HEK293 (cell line): ENCODE data around the gene MTERF4.
A peak's percentile ranks its signal among the peaks of the same experiment; 100 is the strongest.

ENCODE experiments used
- BCL11B ChIP-seq: fragments of 450-650 bp; formaldehyde crosslinking; IDR thresholded peaks from 2 replicates; pipeline ENCODE4 v1.5.1; 2016; ENCODE audit warnings: low read depth, missing biosample characterization, missing genetic modification characterization
- EGR2 ChIP-seq: fragments of 450-650 bp; formaldehyde crosslinking; IDR thresholded peaks from 2 replicates; pipeline ENCODE4 v1.5.1; 2016; ENCODE audit warnings: low read depth, missing biosample characterization, missing genetic modification characterization
- GLI4 ChIP-seq: fragments of 450-650 bp; formaldehyde crosslinking; IDR thresholded peaks from 2 replicates; pipeline ENCODE4 v1.5.1; 2016; ENCODE audit warnings: missing biosample characterization, missing genetic modification characterization
- INSM2 ChIP-seq: fragments of 450-650 bp; formaldehyde crosslinking; IDR thresholded peaks from 2 replicates; pipeline ENCODE4 v1.5.1; 2016; ENCODE audit warnings: missing biosample characterization, missing genetic modification characterization
- KLF1 ChIP-seq: fragments of 450-650 bp; formaldehyde crosslinking; IDR thresholded peaks from 2 replicates; pipeline ENCODE4 v1.5.1; 2016; ENCODE audit warnings: missing biosample characterization, missing genetic modification characterization
- KLF7 ChIP-seq: fragments of 450-650 bp; formaldehyde crosslinking; IDR thresholded peaks from 2 replicates; pipeline ENCODE4 v1.5.1; 2016; ENCODE audit warnings: missing biosample characterization, missing genetic modification characterization, borderline replicate concordance
- SP2 ChIP-seq: fragments of 450-650 bp; formaldehyde crosslinking; IDR thresholded peaks from 2 replicates; pipeline ENCODE4 v1.5.1; 2016; ENCODE audit warnings: missing biosample characterization, missing genetic modification characterization
- WT1 ChIP-seq: fragments of 450-650 bp; formaldehyde crosslinking; IDR thresholded peaks from 2 replicates; pipeline ENCODE4 v1.5.1; 2016; ENCODE audit warnings: missing biosample characterization, missing genetic modification characterization
- ZBTB17 ChIP-seq: fragments of 450-650 bp; formaldehyde crosslinking; IDR thresholded peaks from 2 replicates; pipeline ENCODE4 v1.5.1; 2016; ENCODE audit warnings: missing biosample characterization, missing genetic modification characterization
- ZBTB20 ChIP-seq: fragments of 450-650 bp; formaldehyde crosslinking; IDR thresholded peaks from 2 replicates; pipeline ENCODE4 v1.5.1; 2016; ENCODE audit warnings: missing biosample characterization, missing genetic modification characterization
- ZBTB21 ChIP-seq: fragments of 450-650 bp; formaldehyde crosslinking; IDR thresholded peaks from 2 replicates; pipeline ENCODE4 v1.5.1; 2017; ENCODE audit warnings: missing biosample characterization, missing genetic modification characterization
- ZBTB6 ChIP-seq: fragments of 450-650 bp; formaldehyde crosslinking; IDR thresholded peaks from 2 replicates; pipeline ENCODE4 v1.5.1; 2017; ENCODE audit warnings: missing biosample characterization, missing genetic modification characterization
- ZBTB7A ChIP-seq: fragments of 450-650 bp; formaldehyde crosslinking; IDR thresholded peaks from 2 replicates; pipeline ENCODE4 v1.5.1; 2016; ENCODE audit warnings: low read depth, missing biosample characterization, missing genetic modification characterization
- ZFHX2 ChIP-seq: fragments of 450-650 bp; formaldehyde crosslinking; conservative IDR thresholded peaks from 2 replicates; pipeline ENCODE4 v1.5.1; 2016; ENCODE audit warnings: missing biosample characterization, missing genetic modification characterization
- ZNF175 ChIP-seq: fragments of 450-650 bp; formaldehyde crosslinking; IDR thresholded peaks from 2 replicates; pipeline ENCODE4 v1.5.1; 2016; ENCODE audit warnings: missing biosample characterization, missing genetic modification characterization
- ZNF274 ChIP-seq, 2 experiments: fragments of 200-500 bp in 1 of 2; fragments of 450-650 bp in 1 of 2; sonication (Bioruptor generic) in 1 of 2; formaldehyde crosslinking in 1 of 2; IDR thresholded peaks; 2 replicates each; pipeline versions ENCODE4 v1.5.1 to v1.6.1; 2014 to 2016; ENCODE audit warnings: borderline replicate concordance in 1 of 2, inconsistent platforms in 1 of 2, low read length in 1 of 2, missing biosample characterization in 1 of 2, missing genetic modification characterization in 1 of 2
- ZNF391 ChIP-seq: fragments of 450-650 bp; formaldehyde crosslinking; IDR thresholded peaks from 2 replicates; pipeline ENCODE4 v1.5.1; 2016; ENCODE audit warnings: low read depth, missing biosample characterization, missing genetic modification characterization, borderline replicate concordance
- ZNF433 ChIP-seq: fragments of 450-650 bp; formaldehyde crosslinking; IDR thresholded peaks from 2 replicates; pipeline ENCODE4 v1.5.1; 2016; ENCODE audit warnings: missing biosample characterization, missing genetic modification characterization, low read depth
- ZNF521 ChIP-seq: fragments of 450-650 bp; formaldehyde crosslinking; IDR thresholded peaks from 2 replicates; pipeline ENCODE4 v1.5.1; 2017; ENCODE audit warnings: missing biosample characterization, mild to moderate bottlenecking, missing genetic modification characterization
- ZNF530 ChIP-seq: fragments of 450-650 bp; formaldehyde crosslinking; IDR thresholded peaks from 2 replicates; pipeline ENCODE4 v1.5.1; 2016; ENCODE audit warnings: low read depth, missing biosample characterization, missing genetic modification characterization
- ZNF544 ChIP-seq: fragments of 450-650 bp; formaldehyde crosslinking; IDR thresholded peaks from 2 replicates; pipeline ENCODE4 v1.5.0; 2017; ENCODE audit warnings: missing biosample characterization, missing genetic modification characterization
- ZNF585B ChIP-seq: fragments of 450-650 bp; formaldehyde crosslinking; IDR thresholded peaks from 2 replicates; pipeline ENCODE4 v1.5.1; 2016; ENCODE audit warnings: missing biosample characterization, missing genetic modification characterization
- ZNF629 ChIP-seq: fragments of 450-650 bp; formaldehyde crosslinking; IDR thresholded peaks from 2 replicates; pipeline ENCODE4 v1.5.1; 2017; ENCODE audit warnings: missing biosample characterization, missing genetic modification characterization
- ZNF654 ChIP-seq: fragments of 450-650 bp; formaldehyde crosslinking; IDR thresholded peaks from 2 replicates; pipeline ENCODE4 v1.5.1; 2016; ENCODE audit warnings: low read depth, missing biosample characterization, missing genetic modification characterization
- ZNF747 ChIP-seq: fragments of 450-650 bp; formaldehyde crosslinking; IDR thresholded peaks from 2 replicates; pipeline ENCODE4 v1.5.1; 2016; ENCODE audit warnings: missing biosample characterization, missing genetic modification characterization
- ZNF791 ChIP-seq: fragments of 450-650 bp; formaldehyde crosslinking; IDR thresholded peaks from 2 replicates; pipeline ENCODE4 v1.5.1; 2016; ENCODE audit warnings: missing biosample characterization, missing genetic modification characterization
- ZSCAN16 ChIP-seq: fragments of 450-650 bp; formaldehyde crosslinking; IDR thresholded peaks from 2 replicates; pipeline ENCODE4 v1.5.1; 2016; ENCODE audit warnings: missing biosample characterization, missing genetic modification characterization
- ZSCAN23 ChIP-seq: fragments of 450-650 bp; formaldehyde crosslinking; IDR thresholded peaks from 2 replicates; pipeline ENCODE4 v1.5.1; 2016; ENCODE audit warnings: missing biosample characterization, missing genetic modification characterization
- TF ChIP-seq, protein P1 (sequence below): fragments of 450-650 bp; formaldehyde crosslinking; IDR thresholded peaks from 2 replicates; pipeline ENCODE4 v1.5.1; 2016; ENCODE audit warnings: missing biosample characterization, missing genetic modification characterization, borderline replicate concordance
- TF ChIP-seq, protein P2 (sequence below): fragments of 450-650 bp; formaldehyde crosslinking; IDR thresholded peaks from 2 replicates; pipeline ENCODE4 v1.5.1; 2016; ENCODE audit warnings: missing biosample characterization, missing genetic modification characterization
- TF ChIP-seq, protein P3 (sequence below): fragments of 450-650 bp; formaldehyde crosslinking; IDR thresholded peaks from 2 replicates; pipeline ENCODE4 v1.5.1; 2016; ENCODE audit warnings: missing biosample characterization, missing genetic modification characterization

MTERF4 gene

GRCh38 chr2:241149925-241150659 is 48.0 kb upstream of the MTERF4 start, which contains the start of gene PPP1R7 (continued):
- TF ChIP-seq, protein P1, sequence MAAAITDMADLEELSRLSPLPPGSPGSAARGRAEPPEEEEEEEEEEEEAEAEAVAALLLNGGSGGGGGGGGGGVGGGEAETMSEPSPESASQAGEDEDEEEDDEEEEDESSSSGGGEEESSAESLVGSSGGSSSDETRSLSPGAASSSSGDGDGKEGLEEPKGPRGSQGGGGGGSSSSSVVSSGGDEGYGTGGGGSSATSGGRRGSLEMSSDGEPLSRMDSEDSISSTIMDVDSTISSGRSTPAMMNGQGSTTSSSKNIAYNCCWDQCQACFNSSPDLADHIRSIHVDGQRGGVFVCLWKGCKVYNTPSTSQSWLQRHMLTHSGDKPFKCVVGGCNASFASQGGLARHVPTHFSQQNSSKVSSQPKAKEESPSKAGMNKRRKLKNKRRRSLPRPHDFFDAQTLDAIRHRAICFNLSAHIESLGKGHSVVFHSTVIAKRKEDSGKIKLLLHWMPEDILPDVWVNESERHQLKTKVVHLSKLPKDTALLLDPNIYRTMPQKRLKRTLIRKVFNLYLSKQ (tag by site-specific recombination), result no peak
- TF ChIP-seq GLI4, result 0 out of 2 replicates have a peak, but pooled peaks have one; percentile 50
- no peak for TF ChIP-seq ZNF521 (tag by site-specific recombination)
- TF ChIP-seq ZNF391 (tag by site-specific recombination), result peak; percentile 79; the same call in 1 of the 2 replicates
- no peak for TF ChIP-seq ZNF747 (tag by site-specific recombination)
- TF ChIP-seq ZBTB20, result no peak; the same call in 1 of the 2 replicates
- TF ChIP-seq ZBTB7A (tag by site-specific recombination), result peak; percentile 85; the same call in 1 of the 2 replicates
- no peak for TF ChIP-seq ZNF654
- TF ChIP-seq INSM2 (tag by site-specific recombination), result 0 out of 2 replicates have a peak, but pooled peaks have one; percentile 30
- TF ChIP-seq ZBTB6, result peak; percentile 7
- TF ChIP-seq ZBTB21 (tag by site-specific recombination), result no peak; the same call in 1 of the 2 replicates
- TF ChIP-seq ZNF629 (tag by site-specific recombination), result peak; percentile 64; the same call in 1 of the 2 replicates
- no peak for TF ChIP-seq ZSCAN16
- TF ChIP-seq KLF1 (tag by site-specific recombination), result no peak
- TF ChIP-seq SP2 (tag by site-specific recombination), result peak; percentile 69
- 0 out of 2 replicates have a peak, but pooled peaks have one; percentile 14 for TF ChIP-seq ZNF585B (tag by site-specific recombination)
- 0 out of 2 replicates have a peak, but pooled peaks have one; percentile 44 for TF ChIP-seq KLF7
- TF ChIP-seq ZBTB17 (tag by site-specific recombination), result peak; percentile 93
- peak; percentile 33; the same call in 1 of the 2 replicates for TF ChIP-seq WT1 (tag by site-specific recombination)
- TF ChIP-seq ZNF175 (tag by site-specific recombination), result no peak
- TF ChIP-seq ZNF791, result no peak
- TF ChIP-seq ZNF530 (tag by site-specific recombination), result no peak
- TF ChIP-seq ZSCAN23, result no peak
- TF ChIP-seq BCL11B (tag by site-specific recombination), result 0 out of 2 replicates have a peak, but pooled peaks have one; percentile 59
- TF ChIP-seq EGR2 (tag by site-specific recombination), result no peak
- peak; percentile 49; the same call in 1 of the 2 replicates for TF ChIP-seq ZFHX2
- TF ChIP-seq, protein P2, sequence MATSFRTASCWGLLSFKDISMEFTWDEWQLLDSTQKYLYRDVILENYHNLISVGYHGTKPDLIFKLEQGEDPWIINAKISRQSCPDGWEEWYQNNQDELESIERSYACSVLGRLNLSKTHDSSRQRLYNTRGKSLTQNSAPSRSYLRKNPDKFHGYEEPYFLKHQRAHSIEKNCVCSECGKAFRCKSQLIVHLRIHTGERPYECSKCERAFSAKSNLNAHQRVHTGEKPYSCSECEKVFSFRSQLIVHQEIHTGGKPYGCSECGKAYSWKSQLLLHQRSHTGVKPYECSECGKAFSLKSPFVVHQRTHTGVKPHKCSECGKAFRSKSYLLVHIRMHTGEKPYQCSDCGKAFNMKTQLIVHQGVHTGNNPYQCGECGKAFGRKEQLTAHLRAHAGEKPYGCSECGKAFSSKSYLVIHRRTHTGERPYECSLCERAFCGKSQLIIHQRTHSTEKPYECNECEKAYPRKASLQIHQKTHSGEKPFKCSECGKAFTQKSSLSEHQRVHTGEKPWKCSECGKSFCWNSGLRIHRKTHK (tag by site-specific recombination), result no peak
- TF ChIP-seq ZNF274 (IDR thresholded peaks at IDR 0.05; ENCODE audit: low read length), result no peak
- TF ChIP-seq ZNF274 (tag by site-specific recombination; IDR thresholded peaks at IDR 0.05; ENCODE audit: borderline replicate concordance), result no peak
- TF ChIP-seq ZNF433, result no peak
- TF ChIP-seq, protein P3, sequence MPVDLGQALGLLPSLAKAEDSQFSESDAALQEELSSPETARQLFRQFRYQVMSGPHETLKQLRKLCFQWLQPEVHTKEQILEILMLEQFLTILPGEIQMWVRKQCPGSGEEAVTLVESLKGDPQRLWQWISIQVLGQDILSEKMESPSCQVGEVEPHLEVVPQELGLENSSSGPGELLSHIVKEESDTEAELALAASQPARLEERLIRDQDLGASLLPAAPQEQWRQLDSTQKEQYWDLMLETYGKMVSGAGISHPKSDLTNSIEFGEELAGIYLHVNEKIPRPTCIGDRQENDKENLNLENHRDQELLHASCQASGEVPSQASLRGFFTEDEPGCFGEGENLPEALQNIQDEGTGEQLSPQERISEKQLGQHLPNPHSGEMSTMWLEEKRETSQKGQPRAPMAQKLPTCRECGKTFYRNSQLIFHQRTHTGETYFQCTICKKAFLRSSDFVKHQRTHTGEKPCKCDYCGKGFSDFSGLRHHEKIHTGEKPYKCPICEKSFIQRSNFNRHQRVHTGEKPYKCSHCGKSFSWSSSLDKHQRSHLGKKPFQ (tag by site-specific recombination), result no peak
- no peak for TF ChIP-seq ZNF544
